ENCODE results near the gene SIL1. TPM values are rescaled to one million over a fixed set of nuclear protein-coding genes. Genes with fewer than 3 reads are reported as not detected.

The SIL1 gene
- total and polyA plus RNA-seq, 2 donors from 2014 or later = 48.6 to 91.7 TPM

DNA sequence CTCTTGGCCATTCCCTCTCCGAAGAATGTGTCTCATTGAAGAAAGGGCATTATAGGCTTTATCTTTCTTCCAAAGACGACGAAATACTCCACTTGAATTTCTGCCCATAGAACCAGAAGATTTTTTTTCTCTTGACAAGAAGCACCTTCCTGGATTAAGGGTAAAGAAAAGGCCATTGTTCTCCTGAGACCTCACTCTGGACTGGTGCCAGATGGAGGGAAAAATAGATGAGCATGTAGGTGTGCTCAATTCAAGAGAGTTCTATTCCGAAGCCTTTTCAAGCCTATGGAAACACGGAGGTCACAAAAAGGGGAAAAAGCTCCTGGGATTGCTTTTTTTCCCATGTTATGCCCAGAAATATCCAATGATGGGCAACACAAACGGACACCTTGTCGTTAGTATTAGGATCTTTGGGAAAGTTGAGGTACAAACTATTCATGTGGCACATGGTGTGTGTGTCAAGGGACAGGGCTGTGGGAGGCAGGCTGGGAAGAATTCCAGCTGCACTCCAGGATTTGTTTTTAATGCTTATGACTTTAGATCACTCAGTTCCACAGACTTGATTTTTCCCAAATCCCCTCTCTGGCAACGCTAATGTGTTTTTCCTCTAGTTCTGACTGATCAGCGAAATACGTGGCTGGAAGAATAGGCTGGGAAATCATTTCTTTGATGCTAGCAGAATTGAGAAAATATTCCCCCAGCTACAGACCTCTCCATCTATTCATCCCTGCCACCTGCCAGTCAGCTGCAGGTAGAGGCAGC is 89.9 kb downstream of the SIL1 start:
- Histone ChIP-seq H3K27me3 (ENCODE audit: control insufficient read depth, insufficient read depth, low read length) (no peaks in the 10 kb centered on the region), H3K4me1 (ENCODE audit: control insufficient read depth in 2 of 3, insufficient read depth in 2 of 3, low read depth in 1 of 3, low read length in 3 of 3) (peaks cover 0 to 6% (median 4%) of the 10 kb centered on the region in 3 donors), H3K27ac (ENCODE audit: low read depth in 2 of 2, low read length in 2 of 2) (no peak overlapping the region), H3K9me3 (ENCODE audit: control insufficient read depth in 2 of 3, insufficient read depth in 1 of 3, low read length in 3 of 3) (no peaks in the 10 kb centered on the region), H3K4me3 (ENCODE audit: low read length in 3 of 3) (no peak overlapping the region), H3K9ac (ENCODE audit: low read length in 3 of 3) (no peak overlapping the region), H3K36me3 (ENCODE audit: control insufficient read depth in 2 of 3, insufficient read depth in 3 of 3, low read length in 3 of 3) (no peaks in the 10 kb centered on the region)
- TF ChIP-seq, protein P1, sequence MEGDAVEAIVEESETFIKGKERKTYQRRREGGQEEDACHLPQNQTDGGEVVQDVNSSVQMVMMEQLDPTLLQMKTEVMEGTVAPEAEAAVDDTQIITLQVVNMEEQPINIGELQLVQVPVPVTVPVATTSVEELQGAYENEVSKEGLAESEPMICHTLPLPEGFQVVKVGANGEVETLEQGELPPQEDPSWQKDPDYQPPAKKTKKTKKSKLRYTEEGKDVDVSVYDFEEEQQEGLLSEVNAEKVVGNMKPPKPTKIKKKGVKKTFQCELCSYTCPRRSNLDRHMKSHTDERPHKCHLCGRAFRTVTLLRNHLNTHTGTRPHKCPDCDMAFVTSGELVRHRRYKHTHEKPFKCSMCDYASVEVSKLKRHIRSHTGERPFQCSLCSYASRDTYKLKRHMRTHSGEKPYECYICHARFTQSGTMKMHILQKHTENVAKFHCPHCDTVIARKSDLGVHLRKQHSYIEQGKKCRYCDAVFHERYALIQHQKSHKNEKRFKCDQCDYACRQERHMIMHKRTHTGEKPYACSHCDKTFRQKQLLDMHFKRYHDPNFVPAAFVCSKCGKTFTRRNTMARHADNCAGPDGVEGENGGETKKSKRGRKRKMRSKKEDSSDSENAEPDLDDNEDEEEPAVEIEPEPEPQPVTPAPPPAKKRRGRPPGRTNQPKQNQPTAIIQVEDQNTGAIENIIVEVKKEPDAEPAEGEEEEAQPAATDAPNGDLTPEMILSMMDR (IDR thresholded peaks at IDR 0.05; ENCODE audit: borderline replicate concordance, extremely low read depth, insufficient read depth) = no peak
- intact Hi-C loops (cut with DNase I) = no loop called here
- DNase-seq = no peak
- FAIRE-seq = no peak

DNA sequence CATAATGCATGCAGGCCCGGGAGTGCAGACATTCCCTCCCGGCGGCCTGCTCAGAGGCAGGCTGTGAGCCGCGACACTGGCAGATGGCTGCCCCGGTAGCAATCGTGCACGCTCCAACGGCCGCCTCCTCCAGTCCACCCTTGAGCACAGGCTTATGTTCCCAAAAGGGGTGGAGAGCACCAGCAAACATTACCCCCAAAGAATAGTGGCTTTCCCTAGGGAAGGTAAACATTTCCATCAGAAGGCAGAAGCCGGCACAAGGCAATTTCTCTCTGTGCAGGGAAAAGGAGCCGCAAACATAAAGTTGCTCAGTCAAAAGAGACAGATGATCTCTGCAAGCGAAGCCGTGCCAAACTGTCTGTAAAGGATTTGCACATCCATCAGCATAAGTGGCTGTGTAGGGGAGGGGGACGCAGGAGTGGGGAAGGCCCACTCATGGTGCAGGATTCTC is 92.5 kb downstream of the SIL1 start:
- Histone ChIP-seq H3K4me1 (ENCODE audit: control insufficient read depth in 2 of 3, insufficient read depth in 2 of 3, low read depth in 1 of 3, low read length in 3 of 3) (peaks cover 0 to 6% (median 4%) of the 10 kb centered on the region in 3 donors), H3K36me3 (ENCODE audit: control insufficient read depth in 2 of 3, insufficient read depth in 3 of 3, low read length in 3 of 3) (no peaks in the 10 kb centered on the region), H3K27me3 (ENCODE audit: control insufficient read depth, insufficient read depth, low read length) (no peaks in the 10 kb centered on the region), H3K4me3 (ENCODE audit: low read length in 3 of 3) (no peak overlapping the region), H3K9ac (ENCODE audit: low read length in 3 of 3) (peak overlapping the region in 1 of 3 donors; percentile 24), H3K27ac (ENCODE audit: low read depth in 2 of 2, low read length in 2 of 2) (peak overlapping the region in 1 of 2 donors; percentile 21), H3K9me3 (ENCODE audit: control insufficient read depth in 2 of 3, insufficient read depth in 1 of 3, low read length in 3 of 3) (no peaks in the 10 kb centered on the region)
- intact Hi-C loops (cut with DNase I) = no loop called here
- DNase-seq = peak in 4 of 5 donors; percentile 78 to 89 (median 85)
- no peak for FAIRE-seq
- TF ChIP-seq, protein P1 (IDR thresholded peaks at IDR 0.05; ENCODE audit: borderline replicate concordance, extremely low read depth, insufficient read depth) = no peak

DNA sequence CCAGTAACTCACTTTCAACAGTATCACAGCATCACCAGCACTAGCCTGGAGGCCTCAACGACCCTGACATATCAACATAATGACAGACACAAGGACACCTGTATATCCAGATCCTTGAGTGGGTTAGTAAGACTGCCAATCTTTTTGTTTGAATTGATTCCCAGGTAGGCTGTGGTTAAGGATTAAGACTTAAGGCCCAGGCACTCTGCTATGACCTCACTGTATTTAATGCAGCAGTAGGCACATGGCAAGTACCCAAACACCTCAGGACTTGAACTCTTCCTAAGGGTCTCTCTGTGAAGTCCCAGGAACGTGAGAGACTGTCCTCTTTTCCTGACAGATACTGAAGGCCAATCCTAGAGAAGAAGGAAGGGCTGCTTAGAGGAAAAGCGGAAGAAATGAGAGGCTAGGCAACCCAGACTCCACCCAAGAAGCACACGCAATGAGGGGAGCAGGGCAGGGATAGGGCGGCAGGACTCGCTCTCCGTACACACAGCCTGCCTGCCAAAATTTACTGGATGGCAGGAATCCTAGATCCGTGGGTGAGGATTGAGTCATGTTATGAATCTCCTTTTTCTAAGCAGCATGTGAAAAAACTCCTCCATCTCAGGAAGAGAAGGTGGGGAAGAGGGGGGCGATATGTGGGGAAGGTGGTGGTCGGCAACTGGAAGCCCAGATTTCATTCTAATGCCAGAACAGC is 93.4 kb downstream of the SIL1 start:
- Histone ChIP-seq H3K27ac (ENCODE audit: low read depth in 2 of 2, low read length in 2 of 2) (peak overlapping the region; percentile 0 to 41), H3K27me3 (ENCODE audit: control insufficient read depth, insufficient read depth, low read length) (no peaks in the 10 kb centered on the region), H3K4me3 (ENCODE audit: low read length in 3 of 3) (no peak overlapping the region), H3K9ac (ENCODE audit: low read length in 3 of 3) (no peak overlapping the region), H3K36me3 (ENCODE audit: control insufficient read depth in 2 of 3, insufficient read depth in 3 of 3, low read length in 3 of 3) (peaks cover 0 to 3% (median 0%) of the 10 kb centered on the region in 3 donors), H3K9me3 (ENCODE audit: control insufficient read depth in 2 of 3, insufficient read depth in 1 of 3, low read length in 3 of 3) (no peaks in the 10 kb centered on the region), H3K4me1 (ENCODE audit: control insufficient read depth in 2 of 3, insufficient read depth in 2 of 3, low read depth in 1 of 3, low read length in 3 of 3) (peaks cover 0 to 6% (median 4%) of the 10 kb centered on the region in 3 donors)
- DNase-seq = peak; percentile 51 to 78 (median 67)
- FAIRE-seq = no peak
- intact Hi-C loops (cut with DNase I) = no loop called here
- TF ChIP-seq, protein P1 (IDR thresholded peaks at IDR 0.05; ENCODE audit: borderline replicate concordance, extremely low read depth, insufficient read depth) = no peak
